SK-N-SH (cell line): ENCODE data around the gene ARGLU1. TPM values are rescaled to one million over a fixed set of nuclear protein-coding genes. Genes with fewer than 3 reads are reported as not detected.

ENCODE experiments used
- CTCF ChIA-PET: fragments of 300-600, 350-600 bp; formaldehyde crosslinking; extraction: SDS; loops from one replicate; lab custom pipeline; 2021; lab: Yijun Ruan, JAX
- POLR2A ChIA-PET: fragments of 350-600 bp; sonication (Branson Sonifier 250); formaldehyde crosslinking; extraction: SDS; loops from one replicate; lab custom pipeline; 2020; ENCODE audit warnings: antibody characterized with exemption, inconsistent platforms; lab: Yijun Ruan, JAX
- DNase-seq: peaks from one replicate; pipeline ENCODE4 v3.0.0; 2012
- H2AFZ ChIP-seq: fragments of 200-600 bp; sonication (generic); 2 replicates; pipeline ENCODE4 v1.8.1; 2016; ENCODE audit warnings: antibody characterized with exemption, mild to moderate bottlenecking, low read depth
- H3F3A ChIP-seq: fragments of 200-600 bp; sonication (generic); replicated peaks from 2 replicates; pipeline ENCODE3; 2016; ENCODE audit warnings: antibody characterized with exemption, mild to moderate bottlenecking; ENCODE audit not compliant: insufficient read depth
- H3K27ac ChIP-seq, 2 experiments: fragments of 200-500 bp in 1 of 2; fragments of 200-600 bp in 1 of 2; sonication (Bioruptor generic) in 1 of 2; sonication (generic), shearing (Covaris generic) in 1 of 2; 2 replicates each; pipeline versions ENCODE4 v1.5.1 to v1.6.1; 2014 to 2016; ENCODE audit warnings: low read depth in 2 of 2, inconsistent platforms in 1 of 2, low read length in 1 of 2, mild to moderate bottlenecking in 1 of 2, mixed read lengths in 1 of 2
- H3K27me3 ChIP-seq: fragments of 200-600 bp; sonication (generic), shearing (Covaris generic); 2 replicates; pipeline ENCODE4 v1.6.1; 2016; ENCODE audit warnings: mixed run types; ENCODE audit not compliant: insufficient read depth
- H3K36me3 ChIP-seq, 2 experiments: fragments of 200-500 bp in 1 of 2; fragments of 200-600 bp in 1 of 2; sonication (Bioruptor generic) in 1 of 2; sonication (generic) in 1 of 2; replicated peaks in 1 of 2; 2 replicates each; pipeline versions ENCODE3 to v1.5.1; 2014 to 2016; ENCODE audit warnings: low read length in 1 of 2, mild to moderate bottlenecking in 1 of 2; ENCODE audit not compliant: insufficient read depth in 2 of 2, control insufficient read depth in 1 of 2
- H3K4me1 ChIP-seq, 2 experiments: fragments of 200-500 bp in 1 of 2; fragments of 200-600 bp in 1 of 2; sonication (Bioruptor generic) in 1 of 2; sonication (generic), shearing (Covaris generic) in 1 of 2; 2 replicates each; pipeline versions ENCODE4 v1.5.1 to v1.6.1; 2014 to 2016; ENCODE audit warnings: low read depth in 1 of 2, low read length in 1 of 2, mixed run types in 1 of 2; ENCODE audit not compliant: insufficient read depth in 2 of 2, control insufficient read depth in 1 of 2
- H3K4me2 ChIP-seq: fragments of 200-600 bp; sonication (generic), shearing (Covaris generic); 2 replicates; pipeline ENCODE4 v1.6.1; 2017; ENCODE audit warnings: mixed run types
- H3K4me3 ChIP-seq, 2 experiments: fragments of 200-500 bp in 1 of 2; fragments of 200-600 bp in 1 of 2; sonication (Bioruptor generic) in 1 of 2; sonication (generic), shearing (Covaris generic) in 1 of 2; 2 replicates each; pipeline versions ENCODE4 v1.5.1 to v1.8.1; 2014 to 2016; ENCODE audit warnings: low read depth in 2 of 2, inconsistent platforms in 1 of 2, low read length in 1 of 2, mild to moderate bottlenecking in 1 of 2, mixed read lengths in 1 of 2, moderate library complexity in 1 of 2
- H3K79me2 ChIP-seq: fragments of 200-600 bp; sonication (generic); 2 replicates; pipeline ENCODE4 v1.8.1; 2017; ENCODE audit warnings: mild to moderate bottlenecking; ENCODE audit not compliant: insufficient read depth
- H3K9ac ChIP-seq: fragments of 200-600 bp; sonication (generic); 2 replicates; pipeline ENCODE4 v1.6.1; 2017; ENCODE audit warnings: mixed run types
- H3K9me2 ChIP-seq: fragments of 200-600 bp; sonication (generic); 2 replicates; pipeline ENCODE4 v1.6.1; 2017; ENCODE audit warnings: mixed run types
- H3K9me3 ChIP-seq: fragments of 200-600 bp; sonication (generic); 2 replicates; pipeline ENCODE4 v1.6.1; 2017; ENCODE audit warnings: mixed run types, mild to moderate bottlenecking, moderate library complexity
- H4K20me1 ChIP-seq: fragments of 200-600 bp; sonication (generic); 2 replicates; pipeline ENCODE4 v1.6.1; 2017; ENCODE audit warnings: mild to moderate bottlenecking, mixed run types; ENCODE audit not compliant: insufficient read depth
- CHD2 ChIP-seq: fragments of 150-350 bp; IDR thresholded peaks from 2 replicates; pipeline ENCODE4 v1.6.1; 2018; ENCODE audit warnings: low read length; ENCODE audit not compliant: partially characterized antibody
- EP300 ChIP-seq, 2 experiments: IDR thresholded peaks; 2 replicates each; pipeline versions ENCODE4 v1.4.0 to v1.6.1; 2012; ENCODE audit warnings: borderline replicate concordance in 1 of 2, low read depth in 1 of 2, low read length in 1 of 2
- FOSL2 ChIP-seq: IDR thresholded peaks from 2 replicates; pipeline ENCODE4 v1.4.0; 2012; ENCODE audit warnings: low read depth, mild to moderate bottlenecking, moderate library complexity, borderline replicate concordance
- FOXJ3 ChIP-seq: sonication (generic); formaldehyde crosslinking; IDR thresholded peaks from 2 replicates; pipeline ENCODE4 v1.5.1; 2020; ENCODE audit warnings: mild to moderate bottlenecking, missing genetic modification reagents
- GABPA ChIP-seq: IDR thresholded peaks from 2 replicates; pipeline ENCODE4 v1.4.0; 2012; ENCODE audit warnings: low read depth, mild to moderate bottlenecking
- JUND ChIP-seq: IDR thresholded peaks from 2 replicates; pipeline ENCODE4 v1.4.0; 2012
- MXI1 ChIP-seq: IDR thresholded peaks from 2 replicates; pipeline ENCODE4 v1.6.1; 2012; ENCODE audit warnings: mild to moderate bottlenecking, low read depth, low read length, improper control_type of control experiment
- NRF1 ChIP-seq: IDR thresholded peaks from 2 replicates; pipeline ENCODE4 v1.6.1; 2012; ENCODE audit warnings: low read depth, mild to moderate bottlenecking, low read length
- POLR2AphosphoS5 ChIP-seq: IDR thresholded peaks from 2 replicates; pipeline ENCODE4 v1.6.1; 2012; ENCODE audit warnings: low read depth, low read length
- RAD21 ChIP-seq: IDR thresholded peaks from 2 replicates; pipeline ENCODE4 v1.6.1; 2012; ENCODE audit warnings: mild to moderate bottlenecking, low read length
- RCOR1 ChIP-seq: fragments of 150-350 bp; IDR thresholded peaks from 2 replicates; pipeline ENCODE4 v1.6.1; 2017; ENCODE audit warnings: antibody characterized with exemption, low read length
- RFX5 ChIP-seq: IDR thresholded peaks from 2 replicates; pipeline ENCODE4 v1.6.1; 2012; ENCODE audit warnings: mild to moderate bottlenecking, improper control_type of control experiment, low read length
- RXRA ChIP-seq: IDR thresholded peaks from 2 replicates; pipeline ENCODE4 v1.4.0; 2012; ENCODE audit warnings: low read depth, mild to moderate bottlenecking, borderline replicate concordance
- WGBS: methylation state at CpG from one replicate; pipeline ENCODE4 v1.1.6; 2017; ENCODE audit warnings: low lambda C conversion rate; 5-methylcytosine and 5-hydroxymethylcytosine counted together
- polyA plus RNA-seq, 3 experiments: library from polyadenylated mRNA; depleted of rRNA; stranded (reverse); fragments of >200 nt; gene quantifications; 2 replicates each; pipeline ENCODE4 v1.2.3, GENCODE V29; 2012
- TF ChIP-seq, protein P1 (sequence below): IDR thresholded peaks from 2 replicates; pipeline ENCODE4 v1.4.0; 2012; ENCODE audit warnings: low read depth, borderline replicate concordance
- TF ChIP-seq, protein P2 (sequence below): IDR thresholded peaks from 2 replicates; pipeline ENCODE4; 2012
- TF ChIP-seq, protein P3 (sequence below): IDR thresholded peaks from 2 replicates; pipeline ENCODE4 v1.4.0; 2012; ENCODE audit warnings: low read depth, borderline replicate concordance
- TF ChIP-seq, protein P4 (sequence below): IDR thresholded peaks from 2 replicates; pipeline ENCODE4 v1.6.1; 2012; ENCODE audit warnings: mild to moderate bottlenecking, low read depth, low read length, moderate library complexity
- TF ChIP-seq, protein P5 (sequence below): fragments of 150-350 bp; IDR thresholded peaks from 2 replicates; pipeline ENCODE4 v1.6.1; 2017; ENCODE audit warnings: antibody characterized with exemption, low read length, low read depth, borderline replicate concordance

The ARGLU1 gene
- polyA plus RNA-seq, 1 of the 3 experiments (the other 2 are of a cell fraction), result 101 TPM

DNA sequence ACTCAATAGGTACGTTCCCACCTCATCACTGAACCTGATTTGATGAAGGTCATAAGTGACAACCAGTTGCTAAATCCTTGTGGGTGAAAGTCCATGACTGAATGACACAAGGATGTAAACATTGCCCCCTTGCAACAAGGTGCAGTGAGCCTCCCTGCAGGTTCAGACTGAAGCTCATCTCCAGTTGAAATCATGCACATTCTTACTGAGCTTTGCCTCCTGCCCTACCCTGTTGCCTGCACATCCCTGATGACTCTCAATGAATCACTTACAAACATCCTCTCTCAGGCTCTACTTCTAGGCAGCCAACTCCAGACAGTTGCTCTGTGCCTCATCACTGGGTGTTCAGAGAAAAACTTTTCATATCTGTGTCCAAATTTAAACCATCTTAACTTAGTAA lies 42.5 kb upstream of the ARGLU1 start (continued):
- TF ChIP-seq, protein P1, sequence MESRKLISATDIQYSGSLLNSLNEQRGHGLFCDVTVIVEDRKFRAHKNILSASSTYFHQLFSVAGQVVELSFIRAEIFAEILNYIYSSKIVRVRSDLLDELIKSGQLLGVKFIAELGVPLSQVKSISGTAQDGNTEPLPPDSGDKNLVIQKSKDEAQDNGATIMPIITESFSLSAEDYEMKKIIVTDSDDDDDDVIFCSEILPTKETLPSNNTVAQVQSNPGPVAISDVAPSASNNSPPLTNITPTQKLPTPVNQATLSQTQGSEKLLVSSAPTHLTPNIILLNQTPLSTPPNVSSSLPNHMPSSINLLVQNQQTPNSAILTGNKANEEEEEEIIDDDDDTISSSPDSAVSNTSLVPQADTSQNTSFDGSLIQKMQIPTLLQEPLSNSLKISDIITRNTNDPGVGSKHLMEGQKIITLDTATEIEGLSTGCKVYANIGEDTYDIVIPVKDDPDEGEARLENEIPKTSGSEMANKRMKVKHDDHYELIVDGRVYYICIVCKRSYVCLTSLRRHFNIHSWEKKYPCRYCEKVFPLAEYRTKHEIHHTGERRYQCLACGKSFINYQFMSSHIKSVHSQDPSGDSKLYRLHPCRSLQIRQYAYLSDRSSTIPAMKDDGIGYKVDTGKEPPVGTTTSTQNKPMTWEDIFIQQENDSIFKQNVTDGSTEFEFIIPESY, result no peak

DNA sequence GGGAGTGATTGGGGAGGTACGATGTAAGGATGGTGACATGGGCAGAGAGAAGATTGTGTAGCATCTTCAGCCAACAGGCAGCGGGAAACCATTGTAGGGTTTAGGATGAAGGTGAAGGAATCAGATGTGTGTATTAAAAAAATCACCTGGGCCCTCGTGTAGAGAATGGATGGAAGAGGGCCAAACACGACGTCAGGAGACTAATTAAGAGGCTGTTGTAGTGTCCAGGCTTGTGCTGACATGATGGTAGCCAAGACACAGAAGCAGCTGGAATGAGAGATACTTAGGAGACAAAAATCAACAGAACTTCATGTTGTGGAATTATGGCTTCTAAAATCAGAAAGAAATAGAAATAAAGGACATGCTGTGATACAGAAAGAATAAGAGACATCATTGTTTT lies 41.2 kb upstream of the ARGLU1 start:
- CTCF ChIA-PET, result interaction anchor here (0.9 to 1.9 kb wide), 2 partner anchors 12 to 43 kb away, joined by 3 to 15 read pairs; no protein-coding TSS in a partner anchor
- H3K36me3 ChIP-seq, result no peaks in the 10 kb centered on the region

More for the DNA sequence above, 41.2 kb upstream of the ARGLU1 start:
- DNase-seq, result no peak
- no peak overlapping the region for H3K4me3 ChIP-seq
- no peak overlapping the region for H2AFZ ChIP-seq
- no peaks in the 10 kb centered on the region for H4K20me1 ChIP-seq
- H3K79me2 ChIP-seq, result no peaks in the 10 kb centered on the region
- no peaks in the 10 kb centered on the region for H3K9me2 ChIP-seq
- H3K4me1 ChIP-seq, result peaks cover 0 to 2% of the 10 kb centered on the region in 2 experiments; a peak in 1 of 4 replicates
- 36% methylated on average over 5 of the region's 5 CpGs for WGBS
- H3K27me3 ChIP-seq, result no peaks in the 10 kb centered on the region
- no peaks in the 10 kb centered on the region for H3F3A ChIP-seq
- H3K4me2 ChIP-seq, result no peak overlapping the region
- H3K9ac ChIP-seq, result no peak overlapping the region
- no peak overlapping the region for H3K27ac ChIP-seq
- H3K9me3 ChIP-seq, result no peaks in the 10 kb centered on the region
- TF ChIP-seq, protein P2, sequence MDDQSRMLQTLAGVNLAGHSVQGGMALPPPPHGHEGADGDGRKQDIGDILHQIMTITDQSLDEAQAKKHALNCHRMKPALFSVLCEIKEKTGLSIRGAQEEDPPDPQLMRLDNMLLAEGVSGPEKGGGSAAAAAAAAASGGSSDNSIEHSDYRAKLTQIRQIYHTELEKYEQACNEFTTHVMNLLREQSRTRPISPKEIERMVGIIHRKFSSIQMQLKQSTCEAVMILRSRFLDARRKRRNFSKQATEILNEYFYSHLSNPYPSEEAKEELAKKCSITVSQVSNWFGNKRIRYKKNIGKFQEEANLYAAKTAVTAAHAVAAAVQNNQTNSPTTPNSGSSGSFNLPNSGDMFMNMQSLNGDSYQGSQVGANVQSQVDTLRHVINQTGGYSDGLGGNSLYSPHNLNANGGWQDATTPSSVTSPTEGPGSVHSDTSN, result no peak
- TF ChIP-seq NRF1, result no peak
- TF ChIP-seq, protein P3, sequence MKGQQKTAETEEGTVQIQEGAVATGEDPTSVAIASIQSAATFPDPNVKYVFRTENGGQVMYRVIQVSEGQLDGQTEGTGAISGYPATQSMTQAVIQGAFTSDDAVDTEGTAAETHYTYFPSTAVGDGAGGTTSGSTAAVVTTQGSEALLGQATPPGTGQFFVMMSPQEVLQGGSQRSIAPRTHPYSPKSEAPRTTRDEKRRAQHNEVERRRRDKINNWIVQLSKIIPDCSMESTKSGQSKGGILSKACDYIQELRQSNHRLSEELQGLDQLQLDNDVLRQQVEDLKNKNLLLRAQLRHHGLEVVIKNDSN, result no peak
- no peak for TF ChIP-seq RFX5
- TF ChIP-seq FOXJ3 (CRISPR knock-in tag), result no peak
- no peak for TF ChIP-seq JUND
- TF ChIP-seq POLR2AphosphoS5, result no peak
- no peak for TF ChIP-seq RCOR1
- no peak for TF ChIP-seq CHD2
- TF ChIP-seq, protein P4, sequence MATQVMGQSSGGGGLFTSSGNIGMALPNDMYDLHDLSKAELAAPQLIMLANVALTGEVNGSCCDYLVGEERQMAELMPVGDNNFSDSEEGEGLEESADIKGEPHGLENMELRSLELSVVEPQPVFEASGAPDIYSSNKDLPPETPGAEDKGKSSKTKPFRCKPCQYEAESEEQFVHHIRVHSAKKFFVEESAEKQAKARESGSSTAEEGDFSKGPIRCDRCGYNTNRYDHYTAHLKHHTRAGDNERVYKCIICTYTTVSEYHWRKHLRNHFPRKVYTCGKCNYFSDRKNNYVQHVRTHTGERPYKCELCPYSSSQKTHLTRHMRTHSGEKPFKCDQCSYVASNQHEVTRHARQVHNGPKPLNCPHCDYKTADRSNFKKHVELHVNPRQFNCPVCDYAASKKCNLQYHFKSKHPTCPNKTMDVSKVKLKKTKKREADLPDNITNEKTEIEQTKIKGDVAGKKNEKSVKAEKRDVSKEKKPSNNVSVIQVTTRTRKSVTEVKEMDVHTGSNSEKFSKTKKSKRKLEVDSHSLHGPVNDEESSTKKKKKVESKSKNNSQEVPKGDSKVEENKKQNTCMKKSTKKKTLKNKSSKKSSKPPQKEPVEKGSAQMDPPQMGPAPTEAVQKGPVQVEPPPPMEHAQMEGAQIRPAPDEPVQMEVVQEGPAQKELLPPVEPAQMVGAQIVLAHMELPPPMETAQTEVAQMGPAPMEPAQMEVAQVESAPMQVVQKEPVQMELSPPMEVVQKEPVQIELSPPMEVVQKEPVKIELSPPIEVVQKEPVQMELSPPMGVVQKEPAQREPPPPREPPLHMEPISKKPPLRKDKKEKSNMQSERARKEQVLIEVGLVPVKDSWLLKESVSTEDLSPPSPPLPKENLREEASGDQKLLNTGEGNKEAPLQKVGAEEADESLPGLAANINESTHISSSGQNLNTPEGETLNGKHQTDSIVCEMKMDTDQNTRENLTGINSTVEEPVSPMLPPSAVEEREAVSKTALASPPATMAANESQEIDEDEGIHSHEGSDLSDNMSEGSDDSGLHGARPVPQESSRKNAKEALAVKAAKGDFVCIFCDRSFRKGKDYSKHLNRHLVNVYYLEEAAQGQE, result no peak
- no peak for TF ChIP-seq RAD21
- TF ChIP-seq MXI1, result no peak
- no peak for TF ChIP-seq GABPA
- no peak for TF ChIP-seq EP300 (IDR thresholded peaks at IDR 0.05; ENCODE audit: borderline replicate concordance in 1 of 2, low read depth in 1 of 2, low read length in 1 of 2)
- no peak for TF ChIP-seq RXRA
- TF ChIP-seq, protein P5, sequence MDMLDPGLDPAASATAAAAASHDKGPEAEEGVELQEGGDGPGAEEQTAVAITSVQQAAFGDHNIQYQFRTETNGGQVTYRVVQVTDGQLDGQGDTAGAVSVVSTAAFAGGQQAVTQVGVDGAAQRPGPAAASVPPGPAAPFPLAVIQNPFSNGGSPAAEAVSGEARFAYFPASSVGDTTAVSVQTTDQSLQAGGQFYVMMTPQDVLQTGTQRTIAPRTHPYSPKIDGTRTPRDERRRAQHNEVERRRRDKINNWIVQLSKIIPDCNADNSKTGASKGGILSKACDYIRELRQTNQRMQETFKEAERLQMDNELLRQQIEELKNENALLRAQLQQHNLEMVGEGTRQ, result no peak
- no peak for TF ChIP-seq FOSL2
- TF ChIP-seq, all 33 proteins: peak for 0
- POLR2A ChIA-PET, result no interaction called here
